Neural cell (in vitro differentiated cells): ENCODE measurements around the gene FTCDNL1.

Source experiments
- CTCF ChIP-seq: fragments of 450-650 bp; IDR thresholded peaks from 2 replicates; pipeline ENCODE4 v1.5.1; 2014; ENCODE audit warnings: antibody characterized with exemption, mild to moderate bottlenecking, moderate library complexity; ENCODE audit not compliant: poor library complexity, severe bottlenecking
- POLR2AphosphoS5 ChIP-seq: IDR thresholded peaks from 2 replicates; pipeline ENCODE4 v1.6.1; 2012
- TAF1 ChIP-seq: IDR thresholded peaks from 2 replicates; pipeline ENCODE4 v1.6.1; 2012; ENCODE audit warnings: low read depth

GRCh38 chr2:199742884-199743283, 108.1 kb downstream of the FTCDNL1 start:
- no peak for TF ChIP-seq TAF1
- TF ChIP-seq POLR2AphosphoS5, result no peak
- no peak for TF ChIP-seq CTCF
